DMS114 treated with DMSO at 0.1 percent for 48 hours (cell line): ENCODE measurements around the gene TEX51.

Source experiments
- DNase-seq: peaks from one replicate; lab custom pipeline; 2025; ENCODE audit not compliant: unreplicated experiment; lab: John Stamatoyannopoulos, UW

The TEX51 gene

GRCh38 chr2:126890551-126891450, 7.9 kb upstream of the TEX51 start:
- DNase-seq = no peak

DNA sequence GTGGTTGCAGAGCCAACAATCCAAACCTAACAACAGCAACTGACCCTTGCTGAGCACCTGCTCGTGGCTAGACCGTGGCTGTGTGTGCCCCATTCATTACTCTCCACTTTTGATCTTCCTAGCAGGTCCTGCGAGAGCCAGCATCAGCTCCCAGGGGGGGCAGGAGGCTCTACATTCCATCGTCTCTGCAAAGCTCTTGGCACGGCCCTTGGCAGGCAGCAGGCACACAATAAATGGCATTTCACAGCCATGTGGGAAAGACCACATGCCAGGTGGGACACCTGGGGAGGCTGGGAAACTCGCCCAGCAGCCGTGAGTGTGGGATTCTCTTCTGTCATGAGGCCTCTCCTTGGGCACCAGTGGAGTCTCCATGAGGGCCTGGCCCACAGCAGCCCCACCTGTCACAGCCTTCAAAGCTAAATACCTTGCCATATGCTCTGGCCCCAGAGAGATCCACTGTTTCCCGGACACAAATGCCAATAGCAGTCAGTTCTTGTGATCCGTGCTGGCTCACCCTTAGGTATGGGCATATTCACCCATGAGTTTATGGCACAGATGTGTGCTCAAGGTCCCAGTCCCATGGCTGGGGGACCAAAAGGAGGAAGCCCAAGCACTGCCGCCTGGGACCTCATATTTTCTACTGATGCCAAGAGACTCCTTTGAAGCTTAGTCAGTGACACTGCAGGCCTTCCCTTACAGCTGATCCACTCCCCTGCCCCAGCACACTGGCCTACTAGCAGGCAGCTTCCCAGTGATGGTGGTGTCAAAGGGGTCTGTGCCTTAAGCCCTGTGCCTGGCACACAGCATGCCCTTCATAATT, 6.8 kb upstream of the TEX51 start:
- DNase-seq = no peak

DNA sequence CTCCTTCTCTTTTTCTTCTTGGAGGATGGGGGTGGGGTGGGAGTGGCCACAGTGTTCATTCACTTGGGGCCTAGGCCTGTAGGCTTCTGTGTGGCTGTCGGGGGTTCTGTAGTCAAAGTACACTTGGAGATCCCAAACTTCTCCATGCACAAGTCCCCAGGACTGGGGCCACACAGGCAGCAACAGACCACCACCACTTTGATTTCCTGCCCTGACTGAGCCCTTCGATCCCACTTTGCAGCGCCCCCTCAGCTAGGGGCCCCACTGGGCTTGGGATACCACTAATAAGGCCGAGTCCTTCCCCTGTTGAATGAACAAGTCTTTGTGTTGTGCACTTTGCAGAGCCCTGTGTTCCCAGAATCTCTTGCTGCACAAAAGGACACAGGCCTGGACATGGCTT, 5.5 kb upstream of the TEX51 start:
- no peak for DNase-seq

GRCh38 chr2:126893606-126894005, 5.1 kb upstream of the TEX51 start:
- no peak for DNase-seq

DNA sequence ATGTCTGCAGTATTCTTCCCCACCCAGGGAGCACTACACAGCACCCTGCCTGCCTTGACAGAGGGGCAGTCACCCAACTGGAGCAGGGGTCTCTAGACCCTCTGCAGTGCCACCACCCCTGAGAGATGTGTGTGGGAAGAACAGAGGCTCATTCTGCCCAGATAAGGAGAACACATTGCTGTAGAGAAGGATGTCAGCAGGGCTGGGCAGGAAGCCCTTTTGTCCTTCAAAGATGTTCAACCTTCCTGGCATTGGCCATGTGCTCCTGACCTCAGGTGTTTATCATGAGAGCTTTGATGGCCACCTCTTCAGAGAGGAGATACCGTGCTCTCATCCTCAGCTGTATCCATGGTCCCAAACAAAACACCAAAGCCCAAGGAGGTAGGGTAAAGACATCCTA, 4.6 kb upstream of the TEX51 start:
- DNase-seq = no peak

GRCh38 chr2:126894585-126895182, 4.0 kb upstream of the TEX51 start:
- DNase-seq = no peak

DNA sequence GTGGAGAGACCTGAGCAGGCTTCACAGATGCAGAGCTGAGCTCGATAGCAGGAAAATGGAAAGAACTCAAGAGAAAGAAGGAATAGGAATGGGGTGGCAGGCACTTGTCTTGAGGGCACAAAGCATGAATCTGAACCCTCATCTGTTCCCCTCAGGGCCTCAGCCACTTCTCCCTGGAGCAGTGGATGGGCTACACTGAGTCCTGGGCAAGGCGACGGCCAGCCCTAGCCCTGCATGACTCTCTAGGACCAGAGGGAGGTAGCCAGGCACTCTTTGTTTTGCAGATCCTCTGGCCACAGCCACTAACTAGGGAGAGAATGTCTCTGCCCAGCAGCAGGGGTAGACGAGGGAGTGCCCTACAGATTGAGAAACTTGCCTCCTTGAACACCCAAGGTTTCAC, 3.4 kb upstream of the TEX51 start:
- DNase-seq = no peak

DNA sequence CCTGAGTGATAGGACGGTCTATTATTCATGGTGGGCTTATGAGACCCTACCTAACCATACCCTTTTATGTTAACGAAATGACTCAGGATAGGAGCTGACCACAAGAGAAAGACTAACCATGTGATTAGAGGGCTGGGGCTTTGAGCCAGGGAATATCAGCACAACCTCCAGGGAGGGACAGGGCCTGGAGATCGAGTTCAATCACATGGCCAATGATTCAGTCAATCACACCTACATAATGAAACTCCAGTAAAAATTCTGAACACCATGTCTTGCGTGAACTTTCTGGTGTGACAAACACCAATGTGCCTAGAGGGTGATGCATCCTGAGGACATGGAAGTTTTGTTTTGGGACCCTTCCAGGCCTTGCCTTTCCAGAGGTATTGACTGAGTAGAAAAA, 2.2 kb upstream of the TEX51 start:
- no peak for DNase-seq

DNA sequence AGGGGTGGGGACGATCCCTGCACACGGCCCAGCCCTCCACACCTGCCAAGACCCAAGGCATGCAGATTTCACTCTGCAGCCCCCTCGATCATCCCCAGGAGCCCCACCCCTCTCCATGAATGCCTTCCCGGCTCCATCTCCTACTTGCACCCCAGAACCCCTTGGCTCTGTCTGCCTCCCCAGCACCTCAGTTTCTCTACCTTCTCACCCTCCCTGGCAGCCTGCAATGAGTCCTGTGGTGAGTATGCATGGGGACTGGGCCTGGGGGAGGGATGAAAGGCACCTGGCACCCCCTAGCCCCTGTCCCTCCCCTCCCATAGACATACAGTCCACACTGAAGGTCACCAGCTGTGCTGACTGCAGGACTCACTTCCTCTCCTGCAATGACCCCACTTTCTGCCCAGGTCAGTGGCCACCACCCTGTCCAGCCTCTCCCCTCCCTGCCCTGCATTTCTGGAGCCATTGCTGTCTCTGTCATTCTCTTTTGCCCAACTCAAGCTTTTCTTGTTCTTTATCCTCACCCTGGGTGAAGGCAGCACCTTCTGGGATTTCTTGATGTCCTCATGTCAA, 1.0 kb downstream of the TEX51 start:
- DNase-seq = no peak

DNA sequence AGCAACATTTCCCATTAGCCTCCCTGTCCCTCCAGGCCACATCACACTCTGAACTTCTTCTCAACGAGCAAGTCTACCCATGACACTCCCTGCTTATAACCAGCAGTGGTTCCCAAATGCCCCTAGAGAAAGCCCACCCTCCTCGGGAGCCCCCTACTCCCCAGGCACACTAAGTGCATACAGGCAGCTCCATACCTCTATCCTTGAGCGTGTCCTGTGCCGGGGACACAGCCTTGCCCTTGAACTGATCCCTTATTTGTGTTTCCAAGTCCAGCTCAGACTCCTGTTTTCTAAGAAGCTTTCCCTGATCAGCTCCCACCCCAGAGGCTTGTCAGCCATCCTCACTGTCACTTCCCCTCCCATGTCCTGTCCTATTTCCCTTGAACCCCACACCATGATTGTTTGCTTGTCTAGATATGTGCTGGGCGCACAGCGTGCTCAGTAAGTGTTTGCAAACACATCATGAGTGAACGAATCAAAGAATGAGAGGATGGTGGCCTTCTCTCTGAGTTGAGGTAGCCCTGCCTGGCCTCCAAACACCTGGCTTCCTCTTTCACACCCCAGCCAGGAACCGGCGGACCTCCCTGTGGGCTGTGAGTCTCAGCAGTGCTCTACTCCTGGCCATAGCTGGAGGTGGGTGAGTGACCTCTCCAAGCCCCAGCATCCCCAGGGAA, 2.1 kb downstream of the TEX51 start:
- DNase-seq = no peak

GRCh38 chr2:126901459-126901858, 2.8 kb downstream of the TEX51 start:
- DNase-seq = no peak

DNA sequence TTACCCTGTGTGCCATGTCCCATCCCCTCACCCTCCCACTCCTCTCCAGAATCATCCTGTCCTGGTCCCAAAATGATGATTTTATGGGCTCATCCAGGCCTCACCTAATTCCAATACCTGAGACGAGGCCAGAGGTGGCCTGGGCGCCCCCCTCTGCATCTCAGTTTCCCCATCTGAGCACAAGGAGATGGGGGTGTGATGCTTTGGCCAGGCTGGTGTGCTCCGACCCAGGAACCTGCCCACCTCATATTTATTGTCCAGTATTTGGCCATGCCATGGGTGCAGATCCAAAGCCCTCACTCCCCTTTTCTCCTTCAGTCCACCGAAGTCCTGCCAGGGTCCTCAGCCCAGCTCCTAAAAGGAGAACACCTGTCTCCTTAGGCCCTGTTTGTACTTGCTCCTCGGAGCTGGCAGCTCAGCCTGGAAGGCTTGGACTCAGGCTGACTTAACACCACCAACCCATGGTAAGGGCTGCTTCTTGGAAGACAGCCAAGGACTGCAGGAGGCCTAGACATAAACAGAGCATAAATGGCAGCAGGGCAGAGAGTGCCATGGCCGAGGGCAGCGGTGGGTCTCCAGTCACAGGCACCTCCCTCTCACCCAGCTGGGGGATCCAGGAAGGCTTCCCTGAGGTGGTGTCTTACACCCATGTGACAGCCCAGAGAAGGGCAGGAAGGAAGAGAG, 3.6 kb downstream of the TEX51 start:
- no peak for DNase-seq

GRCh38 chr2:126902859-126903258, 4.2 kb downstream of the TEX51 start:
- no peak for DNase-seq

DNA sequence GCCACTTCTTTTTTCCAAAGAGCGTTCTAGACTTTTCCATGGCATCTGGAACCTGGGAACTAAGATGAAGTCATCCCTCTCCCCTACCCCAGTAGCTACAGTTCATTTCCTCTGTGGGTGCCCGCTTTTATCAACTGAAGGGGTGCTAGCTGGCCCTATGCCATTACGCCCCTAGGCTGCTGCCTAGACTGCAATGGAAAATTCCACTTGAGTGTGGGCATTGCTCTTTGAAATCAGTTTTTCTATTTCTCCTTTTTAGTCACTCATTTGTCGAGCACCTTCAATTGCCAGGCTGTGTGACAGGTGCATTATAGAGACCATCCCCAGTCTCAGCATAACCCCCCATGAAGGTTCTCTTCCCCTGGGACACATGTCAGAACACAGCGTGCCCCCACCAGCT, 7.3 kb downstream of the TEX51 start:
- no peak for DNase-seq

DNA sequence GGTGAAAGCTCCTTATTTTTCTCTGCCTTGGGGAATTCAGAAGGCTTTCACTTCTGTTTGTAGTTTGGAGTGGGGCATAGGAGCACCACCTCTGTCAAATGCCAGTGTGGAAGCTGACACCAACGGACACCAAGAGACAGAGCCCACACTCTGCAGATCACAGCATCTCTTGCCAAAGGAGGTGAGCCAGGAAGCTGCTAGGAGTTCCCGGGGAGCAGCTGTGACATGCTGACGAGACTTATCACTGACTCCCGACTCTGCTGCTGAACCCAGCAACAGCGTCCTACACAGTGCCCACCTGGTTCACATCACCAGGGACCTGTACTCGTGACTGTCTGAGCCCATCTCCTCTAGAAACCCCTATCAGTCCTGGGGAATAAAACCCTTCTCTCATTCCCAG, 8.1 kb downstream of the TEX51 start:
- DNase-seq = no peak

GRCh38 chr2:126907671-126908070, 9.0 kb downstream of the TEX51 start:
- no peak for DNase-seq

DNA sequence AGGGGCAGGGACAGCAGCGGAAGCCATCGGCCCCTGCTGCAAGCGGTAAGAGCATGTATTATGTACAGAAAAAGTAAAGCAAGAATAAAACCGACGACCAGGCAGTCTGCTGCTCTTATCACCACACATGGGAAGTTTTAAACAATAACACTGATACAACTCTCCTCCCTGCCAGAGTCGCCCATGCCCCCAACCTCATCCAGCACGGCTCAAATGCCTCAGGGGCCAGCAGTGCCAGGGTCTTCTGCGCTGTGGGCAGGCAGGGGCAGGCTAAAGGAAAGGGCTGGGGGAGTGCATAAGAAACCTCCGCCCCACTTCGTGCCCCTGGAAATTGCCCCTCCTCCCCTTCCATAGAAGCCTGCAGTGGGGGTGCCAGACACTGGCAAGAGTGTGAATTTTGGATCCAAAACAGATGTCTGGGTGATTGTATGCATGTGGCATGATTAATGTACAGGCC, 10.1 kb downstream of the TEX51 start:
- no peak for DNase-seq

DNA sequence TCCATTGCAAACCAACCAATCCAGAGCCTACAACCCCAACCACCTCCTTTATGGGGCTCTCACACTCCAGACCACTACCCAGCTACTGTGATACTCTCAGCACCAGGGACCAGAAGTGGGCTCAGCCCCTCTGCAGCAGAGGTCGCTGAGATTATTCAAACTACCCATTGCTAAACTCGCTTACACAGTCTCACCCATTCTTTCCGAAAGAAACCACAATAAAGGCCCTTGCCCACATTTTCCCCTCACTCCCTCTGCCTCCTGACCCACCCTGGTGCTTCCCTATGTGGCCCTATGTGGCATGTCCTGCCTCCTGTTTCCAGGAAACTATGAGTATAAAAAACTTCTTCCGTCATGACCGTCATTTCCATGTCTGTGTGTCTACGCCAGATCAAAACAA, 10.7 kb downstream of the TEX51 start:
- DNase-seq = no peak

GRCh38 chr2:126909781-126910180, 11.1 kb downstream of the TEX51 start:
- no peak for DNase-seq

DNA sequence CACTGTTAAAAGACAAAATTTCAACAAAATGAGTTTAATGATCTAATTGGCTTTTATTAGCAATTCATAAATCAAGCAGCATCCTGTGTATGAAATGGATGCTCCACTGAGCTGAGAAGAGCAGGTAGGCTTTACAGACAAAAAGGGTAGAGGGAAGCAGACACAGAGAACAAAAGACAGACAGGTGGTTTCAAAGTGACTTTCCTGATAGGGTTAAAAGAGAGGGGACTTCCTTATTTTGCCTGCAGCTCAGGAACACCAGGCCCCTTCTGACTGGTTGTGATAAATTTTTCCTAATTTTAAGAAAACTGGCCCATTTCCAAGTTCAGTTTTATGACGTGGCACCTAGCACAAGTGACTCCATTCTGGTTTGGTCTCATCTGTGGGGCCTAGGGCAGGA, 11.9 kb downstream of the TEX51 start:
- no peak for DNase-seq
